Loucy (cell line): ENCODE measurements around the gene PPME1.

ENCODE experiments used
- EZH2phosphoT487 ChIP-seq: fragments of 200-600 bp; IDR thresholded peaks from 2 replicates; pipeline ENCODE4 v1.6.1; 2018; ENCODE audit warnings: antibody characterized with exemption, mild to moderate bottlenecking, moderate library complexity, borderline replicate concordance
- TF ChIP-seq, protein P1 (sequence below): fragments of 200-600 bp; sonication (generic); conservative IDR thresholded peaks from 2 replicates; pipeline ENCODE4 v1.5.1; 2014; ENCODE audit warnings: mild to moderate bottlenecking, antibody characterized with exemption, low read length

DNA sequence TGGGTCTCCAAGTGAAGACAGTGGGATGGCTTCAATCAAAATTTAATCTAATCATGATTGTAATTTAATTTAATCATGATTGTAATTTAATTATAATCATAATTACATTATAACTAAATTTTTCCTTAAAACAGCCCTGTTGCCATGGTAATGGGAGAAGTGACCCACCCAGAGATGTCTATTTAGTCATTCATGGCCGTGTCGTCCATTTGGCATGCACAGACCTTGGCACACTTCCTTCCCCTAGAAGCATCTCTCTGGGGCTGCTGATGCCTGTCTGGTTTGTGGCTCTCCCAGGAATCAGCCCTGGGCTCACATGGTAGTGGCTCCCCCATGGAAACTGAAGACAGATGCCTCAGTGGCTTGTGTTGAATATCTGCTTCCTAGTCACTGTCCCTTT is 113.4 kb downstream of the PPME1 start:
- TF ChIP-seq, protein P1, sequence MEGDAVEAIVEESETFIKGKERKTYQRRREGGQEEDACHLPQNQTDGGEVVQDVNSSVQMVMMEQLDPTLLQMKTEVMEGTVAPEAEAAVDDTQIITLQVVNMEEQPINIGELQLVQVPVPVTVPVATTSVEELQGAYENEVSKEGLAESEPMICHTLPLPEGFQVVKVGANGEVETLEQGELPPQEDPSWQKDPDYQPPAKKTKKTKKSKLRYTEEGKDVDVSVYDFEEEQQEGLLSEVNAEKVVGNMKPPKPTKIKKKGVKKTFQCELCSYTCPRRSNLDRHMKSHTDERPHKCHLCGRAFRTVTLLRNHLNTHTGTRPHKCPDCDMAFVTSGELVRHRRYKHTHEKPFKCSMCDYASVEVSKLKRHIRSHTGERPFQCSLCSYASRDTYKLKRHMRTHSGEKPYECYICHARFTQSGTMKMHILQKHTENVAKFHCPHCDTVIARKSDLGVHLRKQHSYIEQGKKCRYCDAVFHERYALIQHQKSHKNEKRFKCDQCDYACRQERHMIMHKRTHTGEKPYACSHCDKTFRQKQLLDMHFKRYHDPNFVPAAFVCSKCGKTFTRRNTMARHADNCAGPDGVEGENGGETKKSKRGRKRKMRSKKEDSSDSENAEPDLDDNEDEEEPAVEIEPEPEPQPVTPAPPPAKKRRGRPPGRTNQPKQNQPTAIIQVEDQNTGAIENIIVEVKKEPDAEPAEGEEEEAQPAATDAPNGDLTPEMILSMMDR, result no peak
- no peak for TF ChIP-seq EZH2phosphoT487
